ENCODE results near the gene PARN.

Gene PARN

GRCh38 chr16:14454391-14454790 is 175.7 kb downstream of the PARN start:
- Histone ChIP-seq H3F3A (ENCODE audit: control insufficient read depth, insufficient read depth) (peaks cover 8% of the 10 kb centered on the region), H3K4me1 (ENCODE audit: control insufficient read depth, low read length) (no peaks in the 10 kb centered on the region), H3K4me3 (ENCODE audit: low read length) (no peak overlapping the region), H3K36me3 (ENCODE audit: control insufficient read depth, low read length) (peaks cover 35% of the 10 kb centered on the region), H3K27ac (ENCODE audit: low read depth, low read length) (no peak overlapping the region), H3K4me2 (ENCODE audit: low read length) (no peak overlapping the region), H4K20me1 (ENCODE audit: control insufficient read depth, insufficient read depth, low read depth, low read length) (0 out of 2 replicates have a peak, but pooled peaks cover 9% of the 10 kb centered on the region), H3K9me3 (ENCODE audit: control insufficient read depth, insufficient read depth, low read length) (no peaks in the 10 kb centered on the region), H3K79me2 (ENCODE audit: control insufficient read depth, low read length) (0 out of 2 replicates have a peak, but pooled peaks cover 9% of the 10 kb centered on the region), H3K9me2 (replicated peaks; ENCODE audit: control insufficient read depth, low read length) (no peaks in the 10 kb centered on the region), H3K27me3 (ENCODE audit: control insufficient read depth, low read length) (no peaks in the 10 kb centered on the region)
- no peak for TF ChIP-seq EZH2phosphoT487 (IDR thresholded peaks at IDR 0.05; ENCODE audit: borderline replicate concordance, low read length)
- TF ChIP-seq, protein P1, sequence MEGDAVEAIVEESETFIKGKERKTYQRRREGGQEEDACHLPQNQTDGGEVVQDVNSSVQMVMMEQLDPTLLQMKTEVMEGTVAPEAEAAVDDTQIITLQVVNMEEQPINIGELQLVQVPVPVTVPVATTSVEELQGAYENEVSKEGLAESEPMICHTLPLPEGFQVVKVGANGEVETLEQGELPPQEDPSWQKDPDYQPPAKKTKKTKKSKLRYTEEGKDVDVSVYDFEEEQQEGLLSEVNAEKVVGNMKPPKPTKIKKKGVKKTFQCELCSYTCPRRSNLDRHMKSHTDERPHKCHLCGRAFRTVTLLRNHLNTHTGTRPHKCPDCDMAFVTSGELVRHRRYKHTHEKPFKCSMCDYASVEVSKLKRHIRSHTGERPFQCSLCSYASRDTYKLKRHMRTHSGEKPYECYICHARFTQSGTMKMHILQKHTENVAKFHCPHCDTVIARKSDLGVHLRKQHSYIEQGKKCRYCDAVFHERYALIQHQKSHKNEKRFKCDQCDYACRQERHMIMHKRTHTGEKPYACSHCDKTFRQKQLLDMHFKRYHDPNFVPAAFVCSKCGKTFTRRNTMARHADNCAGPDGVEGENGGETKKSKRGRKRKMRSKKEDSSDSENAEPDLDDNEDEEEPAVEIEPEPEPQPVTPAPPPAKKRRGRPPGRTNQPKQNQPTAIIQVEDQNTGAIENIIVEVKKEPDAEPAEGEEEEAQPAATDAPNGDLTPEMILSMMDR (IDR thresholded peaks at IDR 0.05; ENCODE audit: low read depth, low read length, poor library complexity, severe bottlenecking) = no peak

DNA sequence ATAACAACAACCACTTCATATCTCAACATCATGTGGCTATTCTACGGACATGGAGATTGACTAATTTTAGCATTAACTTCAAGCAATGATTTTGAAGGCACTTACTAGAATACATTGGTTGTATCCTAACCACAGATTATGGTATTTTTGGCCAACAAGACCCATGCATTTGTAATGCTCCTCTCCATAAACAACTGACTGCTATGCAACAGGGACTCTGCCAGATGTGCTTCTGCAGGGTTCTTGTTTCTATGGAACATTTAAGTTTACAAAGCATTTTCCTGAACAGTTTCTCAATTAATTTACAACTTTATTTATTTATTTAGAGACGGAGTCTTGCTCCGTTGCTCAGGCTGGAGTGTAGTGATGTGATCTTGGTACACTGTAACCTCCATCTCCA is 178.0 kb downstream of the PARN start:
- Histone ChIP-seq H3K9me3 (ENCODE audit: control insufficient read depth, insufficient read depth, low read length) (no peaks in the 10 kb centered on the region), H3K4me1 (ENCODE audit: control insufficient read depth, low read length) (no peaks in the 10 kb centered on the region), H3K36me3 (ENCODE audit: control insufficient read depth, low read length) (peaks cover 25% of the 10 kb centered on the region), H4K20me1 (ENCODE audit: control insufficient read depth, insufficient read depth, low read depth, low read length) (peaks cover 13% of the 10 kb centered on the region; the same call in 1 of the 2 replicates), H3K79me2 (ENCODE audit: control insufficient read depth, low read length) (0 out of 2 replicates have a peak, but pooled peaks cover 8% of the 10 kb centered on the region), H3K27ac (ENCODE audit: low read depth, low read length) (no peak overlapping the region), H3K4me3 (ENCODE audit: low read length) (no peak overlapping the region), H3F3A (ENCODE audit: control insufficient read depth, insufficient read depth) (peaks cover 8% of the 10 kb centered on the region), H3K27me3 (ENCODE audit: control insufficient read depth, low read length) (no peaks in the 10 kb centered on the region), H3K9me2 (replicated peaks; ENCODE audit: control insufficient read depth, low read length) (no peaks in the 10 kb centered on the region), H3K4me2 (ENCODE audit: low read length) (no peak overlapping the region)
- TF ChIP-seq, protein P1 (IDR thresholded peaks at IDR 0.05; ENCODE audit: low read depth, low read length, poor library complexity, severe bottlenecking) = no peak

- no peak overlapping the region for H3K4me2 ChIP-seq (ENCODE audit: low read length)
These were observed 179.2 kb downstream of the PARN start for GRCh38 chr16:14450846-14451245.

More at GRCh38 chr16:14450846-14451245, 179.2 kb downstream of the PARN start:
- no peaks in the 10 kb centered on the region for H3K4me1 ChIP-seq (ENCODE audit: control insufficient read depth, low read length)
- H3K9me3 ChIP-seq (ENCODE audit: control insufficient read depth, insufficient read depth, low read length) = no peaks in the 10 kb centered on the region
- H3K36me3 ChIP-seq (ENCODE audit: control insufficient read depth, low read length) = peaks cover 25% of the 10 kb centered on the region
- TF ChIP-seq, protein P1 (IDR thresholded peaks at IDR 0.05; ENCODE audit: low read depth, low read length, poor library complexity, severe bottlenecking) = no peak
- no peak for TF ChIP-seq EZH2phosphoT487 (IDR thresholded peaks at IDR 0.05; ENCODE audit: borderline replicate concordance, low read length)
- peaks cover 7% of the 10 kb centered on the region; the same call in 1 of the 2 replicates for H4K20me1 ChIP-seq (ENCODE audit: control insufficient read depth, insufficient read depth, low read depth, low read length)
- H3F3A ChIP-seq (ENCODE audit: control insufficient read depth, insufficient read depth) = peaks cover 8% of the 10 kb centered on the region
- H3K4me3 ChIP-seq (ENCODE audit: low read length) = no peak overlapping the region
- H3K27ac ChIP-seq (ENCODE audit: low read depth, low read length) = no peak overlapping the region
- 0 out of 2 replicates have a peak, but pooled peaks cover 7% of the 10 kb centered on the region for H3K79me2 ChIP-seq (ENCODE audit: control insufficient read depth, low read length)
- H3K9me2 ChIP-seq (replicated peaks; ENCODE audit: control insufficient read depth, low read length) = no peaks in the 10 kb centered on the region
- H3K27me3 ChIP-seq (ENCODE audit: control insufficient read depth, low read length) = no peaks in the 10 kb centered on the region

All from DOHH2 (cell line).